ENCODE measurements around the gene NFILZ. TPM values are rescaled to one million over a fixed set of nuclear protein-coding genes. Genes with fewer than 3 reads are reported as not detected.

The NFILZ gene
- total and polyA plus RNA-seq, 7 donors: not detected

GRCh38 chr19:8612807-8613171, 17.6 kb upstream of the NFILZ start:
- no peak for DNase-seq
- H3K4me1 ChIP-seq: peaks cover 0 to 26% (median 22%) of the 10 kb centered on the region in 4 donors
- no peaks in the 10 kb centered on the region for H3K27me3 ChIP-seq
- no peak overlapping the region for H3K4me3 ChIP-seq
- TF ChIP-seq POLR2AphosphoS5 (IDR thresholded peaks at IDR 0.05): no peak
- no peak for TF ChIP-seq POLR2A (IDR thresholded peaks at IDR 0.05)
- TF ChIP-seq EP300 (IDR thresholded peaks at IDR 0.05): no peak
- TF ChIP-seq CTCF (IDR thresholded peaks at IDR 0.05): no peak
- H3K36me3 ChIP-seq: no peaks in the 10 kb centered on the region
- intact Hi-C loops (cut with DNase I): no loop called here
- H3K27ac ChIP-seq: peak overlapping the region in 2 of 4 donors; percentile 41 to 80
- WGBS, 2 donors: 47 to 48% methylated on average over 5 of the region's 5 CpGs
- H3K9me3 ChIP-seq: no peaks in the 10 kb centered on the region

- Histone ChIP-seq H3K36me3 (no peaks in the 10 kb centered on the region), H3K4me1 (peaks cover 0 to 11% (median 8%) of the 10 kb centered on the region in 4 donors), H3K9me3 (no peaks in the 10 kb centered on the region), H3K4me3 (no peak overlapping the region), H3K27ac (no peak overlapping the region), H3K27me3 (no peaks in the 10 kb centered on the region)
- no peak for DNase-seq
- TF ChIP-seq EP300 (IDR thresholded peaks at IDR 0.05) (no peak), POLR2AphosphoS5 (IDR thresholded peaks at IDR 0.05) (no peak), POLR2A (IDR thresholded peaks at IDR 0.05) (no peak), CTCF (IDR thresholded peaks at IDR 0.05) (no peak)
- intact Hi-C loops (cut with DNase I): no loop called here
- WGBS, 2 donors: 63 to 78% methylated on average over 2 of the region's 2 CpGs
Measured at GRCh38 chr19:8614455-8614854, 16.0 kb upstream of the NFILZ start.

- H3K4me3 ChIP-seq: no peak overlapping the region
- intact Hi-C loops (cut with DNase I): no loop called here
- no peak overlapping the region for H3K27ac ChIP-seq
- DNase-seq: no peak
- H3K9me3 ChIP-seq: no peaks in the 10 kb centered on the region
- TF ChIP-seq EP300 (IDR thresholded peaks at IDR 0.05): no peak
- no peak for TF ChIP-seq POLR2AphosphoS5 (IDR thresholded peaks at IDR 0.05)
- TF ChIP-seq CTCF (IDR thresholded peaks at IDR 0.05): no peak
- H3K4me1 ChIP-seq: peaks cover 0 to 11% (median 8%) of the 10 kb centered on the region in 4 donors
- H3K27me3 ChIP-seq: no peaks in the 10 kb centered on the region
- no peaks in the 10 kb centered on the region for H3K36me3 ChIP-seq
- WGBS, 2 donors: 47 to 49% methylated on average over 6 of the region's 6 CpGs
Measured at GRCh38 chr19:8615024-8615423, 15.4 kb upstream of the NFILZ start.

GRCh38 chr19:8615813-8616596, 14.4 kb upstream of the NFILZ start:
- H3K4me1 ChIP-seq: peaks cover 0 to 11% (median 8%) of the 10 kb centered on the region in 4 donors
- no peak overlapping the region for H3K4me3 ChIP-seq
- no peak for TF ChIP-seq POLR2AphosphoS5 (IDR thresholded peaks at IDR 0.05)
- TF ChIP-seq EP300 (IDR thresholded peaks at IDR 0.05): no peak
- TF ChIP-seq POLR2A (IDR thresholded peaks at IDR 0.05): no peak
- TF ChIP-seq CTCF (IDR thresholded peaks at IDR 0.05): peak; percentile 57 to 75 (median 64)
- intact Hi-C loops (cut with DNase I): no loop called here
- WGBS, 2 donors: 37 to 41% methylated on average over 23 of the region's 23 CpGs
- H3K27me3 ChIP-seq: no peaks in the 10 kb centered on the region
- DNase-seq: peak; percentile 77
- H3K36me3 ChIP-seq: no peaks in the 10 kb centered on the region
- H3K27ac ChIP-seq: no peak overlapping the region
- no peaks in the 10 kb centered on the region for H3K9me3 ChIP-seq
